NCI-H345 (cell line): Measurements from ENCODE around the gene SESTD1.
"Not testable (repeated sequence)": the region's sequence is repeated elsewhere in the genome, so short reads cannot be mapped to it uniquely, and the experiment has no call there.

Source experiments
- DNase-seq: peaks from one replicate; lab custom pipeline; 2025; lab: John Stamatoyannopoulos, UW

Gene SESTD1

DNA sequence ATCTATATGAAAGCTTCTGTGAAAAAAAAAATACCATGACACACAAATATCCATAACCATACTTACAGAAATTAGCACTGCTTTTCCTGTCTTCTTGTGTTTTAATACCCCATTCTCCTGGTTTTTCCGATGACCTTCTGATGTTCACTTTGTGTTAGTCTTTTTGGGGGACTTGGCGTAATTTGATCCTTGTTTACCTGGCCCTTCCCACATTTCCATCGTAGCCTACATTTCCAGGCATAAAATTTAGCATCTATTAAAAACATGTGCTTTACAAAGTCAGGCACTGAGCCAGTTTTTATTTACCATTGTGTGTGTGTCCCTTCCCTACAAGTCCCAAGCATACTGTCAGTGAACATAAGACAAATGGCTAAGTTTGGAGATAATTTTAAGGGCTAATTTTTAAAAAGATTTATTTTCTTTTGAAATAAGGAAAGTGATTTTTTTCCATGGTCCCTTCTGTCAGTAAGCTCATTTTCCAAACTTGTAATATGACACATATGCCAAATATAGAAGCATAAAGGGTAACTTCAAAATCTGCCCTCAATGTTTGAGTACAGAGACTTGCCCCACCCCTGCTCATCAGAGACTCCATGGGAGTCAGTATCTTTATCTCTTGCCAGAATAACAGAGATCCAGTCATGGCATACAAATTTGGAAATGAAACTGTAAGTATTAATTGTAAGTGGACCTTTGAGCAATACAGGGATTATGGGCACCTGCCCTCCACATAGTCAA, 27.3 kb downstream of the SESTD1 start:
- no peak for DNase-seq

DNA sequence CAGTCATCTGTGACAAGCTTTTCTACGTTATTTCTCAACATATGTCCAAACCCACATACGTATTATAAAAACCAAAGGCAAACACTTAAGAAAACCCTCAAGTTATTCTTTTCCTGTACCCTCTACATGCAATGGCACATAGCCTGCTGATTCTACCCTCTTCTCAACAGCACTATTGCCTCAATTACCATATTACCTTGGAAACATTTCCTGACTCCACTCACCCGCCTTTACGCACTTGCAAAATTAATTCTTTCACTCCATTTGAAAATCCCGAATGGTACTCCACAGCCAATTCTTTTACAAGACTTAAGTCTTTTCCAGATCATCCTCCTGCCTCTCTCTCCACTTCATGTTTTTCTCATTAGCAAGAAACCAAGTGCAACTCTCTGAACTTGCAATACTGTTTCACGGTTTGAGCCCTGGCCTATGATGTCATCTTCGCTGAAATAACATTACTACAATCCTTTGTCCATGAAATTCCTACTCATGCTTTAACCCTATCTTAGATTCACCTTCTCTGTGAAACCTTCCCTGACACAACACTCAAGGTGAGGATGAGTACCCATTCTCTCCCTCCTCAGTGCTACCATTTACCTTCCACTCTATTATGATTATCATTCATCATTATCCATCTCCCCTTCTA, 29.0 kb downstream of the SESTD1 start:
- peak; percentile 33 for DNase-seq

DNA sequence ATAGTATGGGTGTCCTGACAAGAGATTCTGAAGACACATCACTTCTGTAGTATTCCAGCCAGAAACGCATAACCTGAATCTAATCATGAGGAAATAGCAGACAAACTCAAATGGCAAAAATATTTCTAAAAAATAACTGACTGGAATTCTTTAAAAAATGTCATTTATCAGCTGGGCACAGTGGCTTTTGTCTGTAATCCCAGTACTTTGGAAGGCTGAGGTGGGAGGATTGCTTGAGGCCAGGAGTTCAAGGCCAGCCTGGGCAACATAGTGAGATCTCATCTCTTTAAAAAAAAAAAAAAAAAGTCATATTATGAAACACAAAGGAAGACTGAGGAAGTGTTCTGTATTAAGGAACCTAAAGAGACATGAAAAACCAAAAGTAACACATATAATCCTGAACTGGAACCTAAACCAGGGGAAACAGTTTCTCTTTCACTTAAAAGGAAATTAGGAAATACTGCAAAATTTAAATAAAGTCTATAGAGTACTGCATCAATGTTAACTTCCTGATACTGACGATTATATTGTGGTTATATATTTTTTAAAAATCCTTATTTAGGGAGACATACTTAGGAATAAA, 29.9 kb downstream of the SESTD1 start:
- no peak for DNase-seq

DNA sequence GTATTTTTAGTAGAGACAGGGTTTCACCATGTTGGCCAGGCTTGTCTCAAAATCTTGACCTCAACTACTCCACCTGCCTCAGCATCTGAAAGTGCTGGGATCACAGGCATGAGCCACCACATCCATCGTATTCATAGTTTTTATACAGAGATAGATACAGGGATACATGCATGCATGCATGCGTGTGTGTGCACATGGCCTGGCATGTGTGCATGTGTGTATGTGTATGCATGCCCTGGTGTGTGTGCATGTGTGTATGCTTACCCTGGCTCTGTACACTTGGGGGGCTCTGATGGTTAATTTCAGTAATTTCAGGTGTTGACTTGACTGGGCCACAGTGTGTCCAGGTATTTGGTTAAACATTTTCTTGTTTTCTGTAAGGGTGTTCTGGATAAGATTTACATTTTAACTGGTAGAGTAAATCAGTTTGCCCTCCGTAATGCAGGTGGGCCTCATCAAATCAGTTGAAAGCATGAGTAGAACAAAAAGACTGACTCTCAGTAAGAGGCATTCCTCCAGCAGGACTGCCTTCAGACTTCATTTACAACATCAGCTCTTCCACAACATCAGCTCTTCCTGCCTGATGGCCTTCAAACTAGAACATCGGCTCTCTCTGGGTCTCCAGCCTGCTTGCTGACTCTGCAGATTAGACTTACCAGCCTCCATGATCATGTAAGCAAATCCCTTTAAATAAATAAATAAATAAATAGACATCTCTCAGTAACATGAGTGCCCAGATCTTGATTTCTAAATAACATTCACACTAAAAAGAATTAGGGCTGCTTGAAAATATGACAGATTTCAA, 30.8 kb downstream of the SESTD1 start:
- DNase-seq = no peak

DNA sequence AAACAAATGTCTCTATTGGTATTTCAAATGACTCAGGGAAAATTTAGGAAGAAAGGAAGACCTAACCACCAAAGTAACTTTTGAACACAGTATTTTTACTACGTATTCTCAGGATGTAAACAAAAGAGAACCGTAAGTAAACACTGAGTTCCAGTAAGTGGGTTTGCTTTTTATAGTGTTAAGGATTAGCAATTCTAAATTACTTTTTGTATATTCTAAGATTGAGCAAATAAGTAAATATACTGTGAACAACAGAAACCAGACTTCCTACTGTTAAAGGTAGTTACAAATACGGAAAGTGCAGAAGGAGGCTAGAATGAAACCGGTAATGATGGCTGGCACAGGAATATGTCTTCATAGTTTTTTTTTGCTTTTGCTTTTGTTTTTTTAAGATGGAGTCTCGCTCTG, 31.5 kb downstream of the SESTD1 start:
- peak; percentile 16 for DNase-seq

DNA sequence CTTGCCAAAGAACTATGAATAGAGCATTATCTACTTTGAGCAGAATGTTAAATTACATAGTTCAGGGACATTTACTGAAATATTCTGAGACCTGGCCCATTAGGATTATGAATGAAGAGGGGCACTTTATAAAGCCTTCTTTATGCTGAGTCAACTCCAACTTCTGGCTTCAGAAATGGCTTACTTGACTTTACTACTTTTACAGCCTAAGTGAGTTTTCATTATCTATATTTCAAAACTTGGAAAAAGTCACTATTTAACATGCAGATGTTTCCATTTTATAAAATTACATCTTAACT, 37.7 kb downstream of the SESTD1 start:
- no peak for DNase-seq

DNA sequence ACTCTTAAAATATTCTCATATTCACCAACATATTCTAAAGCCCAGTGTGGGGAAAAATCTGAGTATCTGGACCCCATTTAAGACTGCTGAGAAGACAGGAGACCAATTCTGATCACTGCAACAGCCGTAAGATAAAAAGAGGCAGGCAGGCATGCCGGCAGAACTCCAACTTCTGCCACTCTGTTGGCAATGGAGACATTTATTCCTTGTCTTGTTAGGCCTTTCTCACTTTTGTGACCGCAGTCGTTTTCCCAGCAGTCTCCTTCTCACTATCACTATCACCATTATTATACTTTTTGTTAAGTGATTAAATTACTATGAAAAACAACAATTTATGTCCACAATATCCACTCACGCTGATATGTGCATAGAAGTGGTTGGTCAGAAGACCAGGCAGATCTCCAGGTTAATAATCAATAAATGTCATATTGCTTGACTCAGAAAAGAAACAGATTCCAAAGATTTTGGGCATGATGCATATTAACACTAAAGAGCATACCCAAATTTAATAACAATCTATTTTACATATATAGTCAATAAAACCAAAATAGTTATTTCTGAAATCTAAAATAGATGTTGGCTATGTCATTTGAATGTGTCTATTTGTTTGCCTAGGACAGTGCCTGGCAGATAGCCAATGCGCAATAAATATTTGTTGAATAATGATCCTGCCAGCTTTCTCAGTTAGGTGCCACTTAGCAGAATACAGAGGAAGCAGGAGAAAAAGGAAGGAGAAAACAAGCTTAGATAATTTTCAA, 38.2 kb downstream of the SESTD1 start:
- peak; percentile 52 for DNase-seq

DNA sequence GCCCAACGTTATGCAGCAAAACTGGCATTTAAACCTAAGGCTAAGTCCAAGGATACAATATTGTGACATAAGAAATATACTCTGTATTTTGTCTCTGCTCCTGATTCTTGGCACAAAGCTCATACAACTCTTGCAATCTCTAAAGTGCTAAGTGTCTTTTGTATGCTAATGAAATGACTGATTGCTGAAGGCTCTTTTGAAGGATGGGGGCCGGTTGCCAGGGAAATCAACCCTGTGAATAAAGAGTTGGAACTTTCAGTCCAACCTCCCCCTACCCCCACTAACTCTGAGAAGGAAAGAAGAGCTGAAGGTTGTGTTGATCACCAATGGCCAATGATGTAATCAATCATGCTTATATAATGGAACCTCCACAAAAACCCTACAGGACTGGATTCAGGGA, 40.3 kb downstream of the SESTD1 start:
- DNase-seq = no peak

DNA sequence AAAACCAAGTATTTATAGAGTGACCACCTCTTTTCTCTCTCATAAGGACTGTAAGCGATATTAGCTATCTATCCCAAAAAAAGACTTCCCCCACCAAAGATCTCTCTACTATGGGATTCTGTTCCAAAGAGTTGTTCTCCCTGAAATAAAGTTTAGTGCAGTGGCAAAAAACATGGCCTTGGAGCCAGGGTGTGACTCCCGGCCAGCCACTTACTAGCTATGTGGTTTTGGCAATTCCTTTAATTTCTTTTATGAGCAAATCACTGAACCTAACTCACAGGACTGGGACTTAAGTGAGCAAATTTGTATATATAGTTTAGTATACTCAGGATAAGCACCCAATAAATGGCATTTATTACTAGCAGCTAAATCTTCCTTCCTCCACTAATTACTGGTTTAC, 42.6 kb downstream of the SESTD1 start:
- no peak for DNase-seq

DNA sequence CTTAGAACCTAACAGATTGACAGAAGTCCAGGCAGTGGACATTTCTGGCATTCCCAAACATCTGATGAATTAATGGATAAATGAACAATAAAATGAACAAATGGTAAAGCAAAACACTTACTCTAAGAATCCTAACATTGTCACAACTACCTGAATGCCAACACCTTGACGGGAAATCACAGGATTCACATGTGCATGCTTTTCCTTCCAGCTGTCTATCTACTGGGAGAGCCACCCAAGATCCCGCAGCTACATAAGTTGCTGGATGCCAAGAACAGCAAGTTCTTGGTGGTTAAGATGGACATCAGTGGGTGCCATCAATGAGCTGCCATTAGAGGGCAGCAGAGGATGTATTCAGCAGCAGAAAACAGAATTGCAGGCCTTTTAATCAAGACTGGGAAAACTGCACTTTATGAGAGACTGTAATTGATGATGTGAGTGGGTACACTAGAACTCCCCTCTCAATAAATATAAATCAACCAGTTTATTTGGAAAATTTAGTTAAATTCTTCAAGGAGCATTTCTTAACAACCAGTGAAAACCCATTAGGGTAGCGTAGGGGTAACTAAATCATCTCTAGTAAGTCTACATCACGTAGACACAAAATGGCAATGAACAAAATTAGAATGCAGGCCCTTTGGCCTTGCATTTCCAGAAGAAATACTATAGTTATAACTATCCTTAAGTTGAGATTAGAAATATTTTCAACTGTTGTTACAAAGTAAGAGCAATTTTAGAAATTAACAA, 45.6 kb downstream of the SESTD1 start:
- peak; percentile 62 for DNase-seq

DNA sequence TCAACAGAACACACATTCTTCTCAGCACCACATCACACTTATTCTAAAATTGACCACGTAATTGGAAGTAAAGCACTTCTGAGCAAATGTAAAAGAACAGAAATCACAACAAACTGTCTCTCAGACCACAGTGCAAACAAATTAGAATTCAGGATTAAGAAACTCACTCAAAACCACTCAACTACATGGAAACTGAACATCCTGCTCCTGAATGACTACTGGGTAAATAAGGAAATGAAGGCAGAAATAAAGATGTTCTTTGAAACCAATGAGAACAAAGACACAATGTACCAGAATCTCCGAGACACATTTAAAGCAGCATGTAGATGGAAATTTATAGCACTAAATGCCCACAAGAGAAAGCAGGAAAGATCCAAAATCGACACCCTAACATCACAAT, 50.0 kb downstream of the SESTD1 start:
- DNase-seq = not testable (repeated sequence)

DNA sequence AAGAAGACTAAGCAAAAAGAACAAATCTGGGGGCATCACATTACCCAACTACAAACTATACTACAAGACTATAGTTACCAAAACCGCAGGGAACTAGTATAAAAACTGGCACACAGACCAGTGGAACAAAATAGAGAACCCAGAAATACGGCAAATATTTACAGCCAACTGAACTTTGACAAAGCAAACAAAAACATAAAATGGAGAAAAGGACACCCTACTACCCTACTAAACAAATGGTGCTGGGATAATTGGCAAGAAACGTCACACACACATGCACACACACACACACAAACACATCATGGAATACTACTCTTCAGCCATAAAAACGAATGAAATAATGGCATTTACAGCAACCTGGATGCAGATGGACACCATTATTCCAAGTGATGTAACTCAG, 53.3 kb downstream of the SESTD1 start:
- no peak for DNase-seq

DNA sequence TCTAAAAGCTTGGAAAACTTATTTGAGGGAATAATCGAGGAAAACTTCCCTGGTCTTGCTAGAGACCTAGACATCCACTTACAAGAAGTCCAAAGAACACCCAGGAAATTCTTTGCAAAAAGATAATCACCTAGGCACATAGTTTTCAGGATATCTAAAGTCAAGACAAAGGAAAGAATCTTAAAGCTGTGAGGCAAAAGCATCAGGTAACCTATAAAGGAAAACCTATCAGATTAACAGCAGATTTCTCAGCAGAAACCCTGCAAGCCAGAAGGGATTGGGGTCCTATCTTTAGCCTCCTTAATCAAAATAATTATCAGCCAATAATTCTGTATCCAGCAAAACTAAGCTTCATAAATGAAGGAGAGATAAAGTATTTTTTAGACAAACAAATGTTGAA, 56.4 kb downstream of the SESTD1 start:
- DNase-seq = not testable (repeated sequence)

DNA sequence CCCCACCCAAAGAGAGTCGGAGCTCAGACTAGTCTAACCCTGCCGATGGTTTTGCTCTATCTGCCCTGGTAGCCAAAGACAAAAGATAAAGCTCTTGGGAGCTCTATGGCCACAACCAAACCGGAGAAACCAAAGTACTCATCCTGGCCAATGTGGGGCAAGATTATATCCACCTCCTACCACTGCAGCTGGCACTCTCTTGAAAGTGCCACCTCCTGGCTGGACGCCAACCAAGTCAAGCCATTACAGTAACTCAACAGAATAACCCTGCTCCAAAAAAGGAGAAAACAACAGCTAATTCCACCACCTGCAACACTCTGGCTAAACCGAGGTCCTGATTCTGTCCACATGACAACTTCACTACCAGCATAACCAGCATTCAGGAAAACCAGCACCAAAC, 57.6 kb downstream of the SESTD1 start:
- DNase-seq = no peak

DNA sequence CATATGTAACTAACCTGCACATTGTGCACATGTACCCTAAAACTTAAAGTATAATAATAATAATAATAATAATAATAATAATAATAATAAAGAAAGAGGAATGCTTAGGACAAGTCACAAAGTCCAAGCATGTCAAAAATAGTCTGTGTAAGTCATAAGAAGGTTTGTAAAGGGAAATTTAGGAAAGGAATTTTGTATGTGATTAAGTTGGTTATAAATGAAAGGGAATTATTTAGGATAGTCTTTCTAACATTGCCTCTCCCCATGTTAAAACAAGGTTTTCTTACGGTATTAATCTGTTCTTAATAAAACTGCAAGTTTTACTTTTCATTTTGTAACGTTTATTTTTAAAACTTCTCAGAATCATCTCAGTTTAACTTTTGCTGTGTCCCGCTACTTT, 62.8 kb downstream of the SESTD1 start:
- DNase-seq = no peak

DNA sequence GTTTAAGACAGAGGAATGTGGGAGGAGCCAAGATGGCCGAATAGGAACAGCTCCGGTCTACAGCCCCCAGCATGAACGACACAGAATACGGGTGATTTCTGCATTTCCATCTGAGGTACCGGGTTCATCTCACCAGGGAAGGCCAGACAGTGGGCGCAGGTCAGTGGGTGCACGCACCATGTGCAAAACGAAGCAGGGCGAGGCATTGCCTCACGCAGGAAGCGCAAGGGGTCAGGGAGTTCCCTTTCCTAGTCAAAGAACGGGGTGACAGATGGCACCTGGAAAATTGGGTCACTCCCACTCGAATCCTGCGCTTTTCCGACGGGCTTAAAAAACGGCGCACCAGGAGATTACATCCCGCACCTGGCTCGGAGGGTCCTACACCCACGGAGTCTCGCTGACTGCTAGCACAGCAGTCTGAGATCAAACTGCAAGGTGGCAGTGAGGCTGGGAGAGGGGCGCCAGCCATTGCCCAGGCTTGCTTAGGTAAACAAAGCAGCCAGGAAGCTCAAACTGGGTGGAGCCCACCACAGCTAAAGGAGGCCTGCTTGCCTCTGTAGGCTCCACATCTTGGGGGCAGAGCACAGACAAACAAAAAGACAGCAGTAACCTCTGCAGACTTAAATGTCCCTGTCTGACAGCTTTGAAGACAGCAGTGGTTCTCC, 68.6 kb downstream of the SESTD1 start:
- DNase-seq = not testable (repeated sequence)

DNA sequence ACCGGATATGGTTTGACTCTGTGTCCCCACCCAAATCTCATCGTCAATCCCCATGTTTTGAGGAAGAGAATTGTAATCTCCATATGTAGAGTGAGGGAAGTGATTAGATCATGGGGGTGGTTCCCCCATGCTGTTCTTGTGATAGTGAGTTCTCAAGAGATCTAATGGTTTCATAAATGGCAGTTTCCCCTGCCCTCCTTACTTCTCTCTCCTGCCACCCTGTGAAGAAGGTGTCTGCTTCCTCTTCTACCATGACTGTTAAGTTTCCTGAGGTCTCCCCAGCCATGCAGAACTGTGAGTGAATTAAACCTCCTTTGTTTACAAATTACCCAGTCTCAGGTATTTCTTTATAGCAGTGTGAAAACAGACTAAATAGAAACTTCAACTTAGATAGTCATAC, 69.5 kb downstream of the SESTD1 start:
- DNase-seq = no peak

DNA sequence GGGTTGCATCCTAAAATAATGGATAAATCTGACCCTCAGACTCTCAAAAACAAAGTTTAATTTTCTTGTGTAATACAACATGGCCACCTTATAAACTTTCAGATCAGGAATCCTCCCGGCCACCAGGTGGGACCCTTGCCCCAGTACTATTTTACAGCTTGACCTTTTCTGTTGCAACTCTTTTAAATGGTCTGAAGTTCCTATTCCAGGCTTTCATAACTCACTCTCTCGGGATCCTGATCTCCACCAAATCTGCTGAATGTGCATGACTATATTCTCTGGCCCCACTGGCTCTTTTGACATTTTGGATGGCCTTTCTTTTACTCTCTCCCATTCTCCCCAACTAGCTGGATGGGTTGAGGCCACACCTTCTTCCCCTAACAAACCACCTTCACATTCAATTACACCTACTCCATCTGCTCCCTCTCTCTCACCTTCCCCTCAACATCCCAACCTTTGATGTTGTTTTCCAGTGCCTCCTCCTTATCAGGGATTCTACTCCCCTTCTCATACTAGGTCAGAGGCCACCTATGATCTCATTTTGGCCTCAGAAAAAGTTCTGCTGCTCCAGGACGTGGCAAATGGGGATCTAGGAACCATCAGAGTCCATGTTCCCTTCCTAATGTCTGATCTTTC, 70.8 kb downstream of the SESTD1 start:
- DNase-seq = no peak

DNA sequence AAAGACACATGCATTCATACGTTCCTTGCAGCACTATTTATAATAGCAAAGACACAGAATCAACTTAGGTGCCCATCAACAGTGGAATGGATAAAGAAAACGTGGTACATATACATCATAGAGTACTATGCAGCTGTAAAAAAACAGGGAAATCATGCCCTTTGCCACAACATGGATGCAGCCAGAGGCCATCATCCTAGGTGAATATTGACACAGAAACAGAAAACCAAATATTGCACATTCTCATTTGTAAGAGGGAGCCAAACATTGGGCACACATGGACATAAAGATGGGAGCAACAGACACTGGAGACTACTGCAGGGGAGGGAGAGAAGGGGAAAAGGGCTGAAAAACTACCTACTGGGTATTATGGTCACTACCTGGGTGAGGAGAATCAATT, 73.5 kb downstream of the SESTD1 start:
- DNase-seq = no peak

DNA sequence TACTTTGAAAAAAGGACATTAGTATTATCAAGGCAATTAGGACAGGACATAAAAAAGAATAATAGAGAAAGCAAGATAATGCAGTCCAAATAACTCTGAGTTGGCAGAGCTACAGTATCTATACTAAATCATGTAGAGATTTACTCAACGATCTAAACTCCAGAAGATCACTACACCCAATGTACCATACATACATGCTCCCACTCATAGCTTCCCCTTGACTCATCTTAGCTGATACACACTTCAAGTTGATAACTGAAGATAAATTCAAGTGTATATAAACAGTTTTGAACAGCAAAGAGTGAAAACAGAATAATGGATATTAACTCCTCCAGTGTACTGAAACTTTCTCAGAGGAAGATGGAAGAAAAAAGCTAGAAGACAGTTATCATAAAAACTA, 78.5 kb downstream of the SESTD1 start:
- DNase-seq = no peak
